Inferior parietal cortex (tissue), 1 donor: ENCODE measurements around the gene ACVR2B.

Source experiments
- DNase-seq: peaks from one replicate; pipeline ENCODE4 v3.0.0-alpha.2; 2016; ENCODE audit errors: extremely low spot score

The ACVR2B gene

DNA sequence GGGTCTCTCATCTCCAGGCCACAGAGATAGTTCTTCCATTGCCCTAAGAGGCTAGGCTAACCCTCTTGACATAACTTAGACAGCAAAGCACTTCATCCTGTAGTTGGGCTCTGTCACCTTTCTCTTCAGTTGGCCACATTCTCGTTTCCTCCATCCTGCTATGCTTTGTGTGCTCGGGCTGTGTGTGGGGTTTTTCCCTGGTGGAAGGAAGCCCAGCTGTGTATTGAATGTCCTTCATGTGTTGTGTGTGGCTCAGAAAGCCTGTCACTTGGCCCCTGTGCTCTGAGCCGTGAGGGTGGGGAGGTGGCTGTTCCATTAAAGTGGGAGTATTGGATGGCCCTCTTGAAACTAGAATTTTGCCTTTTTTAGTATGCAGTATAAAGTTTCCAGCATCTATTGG is 33.6 kb downstream of the ACVR2B start:
- no peak for DNase-seq

DNA sequence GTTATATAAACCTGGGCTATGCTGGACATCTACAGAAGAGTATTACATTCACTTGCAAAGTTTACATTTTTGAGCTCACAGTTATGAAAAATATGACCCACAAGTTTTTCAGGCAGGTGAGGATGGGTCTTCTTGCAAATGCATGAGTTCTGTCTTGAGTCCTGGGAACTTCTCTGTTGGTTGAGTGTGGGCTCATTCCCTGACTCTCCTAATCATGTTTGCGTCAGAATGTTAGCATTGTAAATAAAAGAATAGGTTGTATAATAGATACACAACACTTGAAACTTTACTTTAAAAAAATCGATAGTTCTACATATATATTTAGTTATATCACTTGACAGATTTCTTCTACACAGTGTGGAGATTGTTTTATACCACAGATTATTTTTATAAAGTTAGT is 35.3 kb downstream of the ACVR2B start:
- DNase-seq, result no peak

DNA sequence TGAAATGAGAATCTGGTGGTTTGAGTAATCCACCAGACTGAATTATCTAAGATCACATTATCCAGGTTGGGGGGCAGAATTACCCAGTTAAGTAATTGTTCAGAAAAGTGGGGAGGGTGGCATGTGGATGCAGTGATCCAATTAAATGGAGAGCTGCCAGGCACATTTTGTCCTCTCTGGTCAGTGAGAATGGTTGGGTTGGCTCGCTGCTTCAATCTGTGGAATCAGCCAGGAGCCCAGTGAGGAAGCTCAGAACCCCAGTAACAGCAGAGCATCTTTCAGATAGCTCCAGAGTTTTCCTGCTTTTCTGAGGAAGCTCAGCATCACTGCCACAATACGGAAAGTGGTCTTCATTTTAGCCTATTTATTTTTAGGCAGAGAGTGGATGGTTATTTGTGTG is 36.1 kb downstream of the ACVR2B start:
- peak; percentile 35 for DNase-seq

DNA sequence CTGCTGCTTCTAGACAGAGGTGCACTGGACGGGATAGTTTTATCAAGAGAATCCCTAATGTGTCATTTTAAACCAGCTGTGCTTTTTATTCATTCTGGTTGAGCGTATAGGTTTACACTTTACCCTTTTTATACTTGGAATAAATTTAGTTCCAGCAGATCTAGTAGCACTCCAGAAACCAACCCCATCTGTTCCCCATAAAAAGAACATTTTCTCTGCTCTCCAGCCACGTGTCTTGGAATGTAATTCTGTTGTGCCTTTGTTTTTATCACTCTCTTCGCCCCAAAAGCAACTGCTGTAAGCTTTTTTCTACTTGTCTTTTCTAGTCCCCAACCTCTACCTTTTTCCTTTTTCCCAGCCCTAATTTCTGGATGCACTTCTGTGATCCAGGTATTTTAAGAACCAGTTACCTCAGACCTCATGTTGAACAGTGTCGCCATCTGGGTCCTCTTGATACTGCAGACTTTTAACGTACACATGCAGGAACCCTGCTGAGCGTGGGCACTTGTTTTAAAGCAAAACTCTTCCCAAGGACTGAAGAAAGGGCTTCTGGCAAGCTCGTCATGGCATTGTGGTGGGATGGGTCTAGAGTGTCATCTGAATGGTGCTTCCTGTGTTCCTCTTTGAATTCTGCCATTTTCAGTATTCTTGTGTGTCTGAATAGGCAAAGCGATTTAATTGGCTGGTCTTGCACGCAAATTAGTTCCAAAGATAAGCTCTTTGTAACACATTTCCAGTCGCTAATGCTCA is 36.8 kb downstream of the ACVR2B start:
- peak; percentile 56 for DNase-seq

DNA sequence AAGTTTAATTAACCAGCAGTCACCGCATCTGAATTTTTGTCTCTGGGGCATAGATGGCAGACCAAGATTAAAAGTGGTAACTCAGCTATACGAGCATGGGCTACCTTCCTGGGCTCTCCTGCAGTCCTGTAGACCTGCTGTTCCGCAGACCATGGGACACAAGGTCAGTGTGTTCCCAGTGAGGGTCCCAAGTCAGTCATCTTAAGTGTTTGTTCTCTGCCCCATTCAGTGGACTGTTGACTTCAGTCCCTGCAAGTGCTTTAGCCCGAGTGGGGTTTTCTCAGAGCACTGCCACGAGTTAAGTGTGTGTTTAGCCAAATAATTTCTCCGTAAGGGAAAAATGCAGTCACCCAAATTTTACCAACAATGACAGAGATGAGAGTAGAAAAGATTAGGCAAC is 37.5 kb downstream of the ACVR2B start:
- no peak for DNase-seq

DNA sequence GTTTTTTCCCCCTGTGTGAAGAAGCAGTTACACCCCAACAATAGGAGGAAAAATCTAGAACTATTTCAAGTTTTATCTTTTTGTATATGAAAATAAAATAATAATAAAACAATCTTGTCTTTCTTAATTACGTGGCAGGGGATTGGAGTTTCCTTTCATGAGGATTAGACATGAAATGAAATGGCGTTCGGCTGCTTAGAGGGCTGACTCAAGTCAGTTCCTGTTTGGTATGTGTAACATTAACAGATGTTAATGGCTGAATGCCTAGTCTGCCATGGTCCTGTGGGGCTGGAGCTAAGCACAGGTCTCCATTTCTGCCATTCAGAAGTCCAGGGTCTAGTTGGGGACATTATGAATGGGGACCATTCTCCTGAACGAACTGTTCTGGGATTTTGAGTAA is 39.3 kb downstream of the ACVR2B start:
- DNase-seq, result no peak

DNA sequence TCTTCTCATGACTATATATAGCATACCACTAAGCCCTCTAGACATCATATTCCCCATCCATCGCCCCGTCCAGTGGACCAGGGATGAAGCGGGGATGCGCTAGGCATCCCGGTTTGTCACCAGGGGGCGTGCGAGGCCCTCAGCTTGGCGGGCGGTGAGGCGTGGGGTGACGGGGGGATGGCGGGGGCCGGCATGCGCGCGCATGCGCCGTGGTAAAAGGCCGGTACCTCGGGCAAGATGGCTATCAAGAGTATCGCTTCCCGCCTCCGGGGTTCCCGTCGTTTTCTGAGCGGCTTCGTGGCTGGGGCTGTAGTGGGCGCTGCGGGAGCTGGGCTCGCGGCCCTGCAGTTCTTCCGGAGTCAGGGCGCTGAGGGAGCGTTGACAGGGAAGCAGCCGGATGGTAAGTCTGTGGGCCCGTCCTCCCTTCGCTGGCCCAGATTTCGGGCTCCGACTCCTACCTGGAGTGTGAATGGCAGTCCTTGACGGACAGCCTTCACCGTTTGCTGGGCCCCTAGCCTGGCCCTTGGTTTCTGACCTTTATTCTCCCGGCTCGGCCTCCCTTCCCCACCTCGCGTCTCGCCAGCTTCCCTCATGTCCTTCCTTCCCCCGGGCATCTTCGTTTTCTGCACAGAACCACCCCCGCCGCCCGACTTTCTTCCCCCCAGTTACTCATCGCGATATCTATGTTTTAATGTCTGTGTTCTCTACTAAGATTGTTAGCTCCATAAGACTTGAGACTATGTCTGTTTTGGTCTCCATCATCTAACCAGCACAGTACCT is 42.6 kb downstream of the ACVR2B start, which contains the start of gene EXOG:
TSS of gene EXOG (plus strand) at position 210 of the 780 bp plus-strand sequence. CDS start at position 238, 28 bp downstream.
- peak; percentile 89 for DNase-seq

DNA sequence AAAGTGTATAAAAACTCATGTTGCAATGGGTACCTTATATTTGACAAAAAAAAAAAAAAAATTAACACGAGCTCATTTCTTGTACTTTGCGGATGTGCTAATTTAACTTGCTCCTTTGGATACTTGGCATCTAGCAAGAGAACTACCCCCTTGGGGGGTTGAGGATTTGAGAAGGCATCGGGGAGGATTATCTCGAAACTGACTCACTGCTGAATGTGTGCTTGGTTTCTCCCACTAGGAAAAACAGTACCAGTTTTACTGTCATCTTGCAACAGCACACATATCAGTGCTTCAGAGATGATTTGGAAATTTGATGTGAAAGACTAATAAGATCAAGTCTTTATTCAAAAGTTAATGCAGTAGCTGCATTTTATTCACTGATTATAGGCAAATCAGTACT is 43.3 kb downstream of the ACVR2B start:
- no peak for DNase-seq

DNA sequence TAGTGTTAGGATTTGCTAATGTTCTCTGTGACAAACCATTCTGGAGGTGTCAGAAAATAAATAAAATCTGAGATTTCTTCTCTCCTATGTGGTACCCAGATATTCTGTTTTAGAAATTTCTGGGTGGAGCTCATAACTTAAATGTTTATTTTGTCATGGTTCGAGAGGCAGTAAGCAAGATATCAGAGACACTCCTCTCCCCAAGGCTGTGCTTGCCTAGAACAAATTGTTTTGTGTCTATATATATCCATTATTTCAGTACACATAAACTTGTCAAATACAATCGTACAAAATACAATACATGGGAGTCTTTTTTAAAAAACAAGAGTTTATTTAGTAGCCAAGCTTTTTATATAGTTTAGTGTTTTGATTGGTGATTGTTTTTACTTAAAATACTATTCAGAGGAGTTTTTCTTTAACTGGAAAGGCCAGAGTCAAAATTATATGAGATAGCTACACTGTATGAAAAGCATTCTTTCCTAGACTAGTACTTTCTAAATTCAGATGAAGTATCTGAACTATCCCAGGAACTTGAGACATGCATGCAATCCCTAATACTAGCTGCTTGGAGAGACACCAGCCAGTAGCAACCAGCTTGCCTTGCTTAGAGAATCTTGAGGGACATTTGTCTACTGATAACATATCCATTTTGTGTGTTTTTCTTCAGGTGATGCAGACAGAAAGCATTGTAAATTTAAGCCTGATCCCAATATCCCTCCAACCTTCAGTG is 47.2 kb downstream of the ACVR2B start:
- no peak for DNase-seq

DNA sequence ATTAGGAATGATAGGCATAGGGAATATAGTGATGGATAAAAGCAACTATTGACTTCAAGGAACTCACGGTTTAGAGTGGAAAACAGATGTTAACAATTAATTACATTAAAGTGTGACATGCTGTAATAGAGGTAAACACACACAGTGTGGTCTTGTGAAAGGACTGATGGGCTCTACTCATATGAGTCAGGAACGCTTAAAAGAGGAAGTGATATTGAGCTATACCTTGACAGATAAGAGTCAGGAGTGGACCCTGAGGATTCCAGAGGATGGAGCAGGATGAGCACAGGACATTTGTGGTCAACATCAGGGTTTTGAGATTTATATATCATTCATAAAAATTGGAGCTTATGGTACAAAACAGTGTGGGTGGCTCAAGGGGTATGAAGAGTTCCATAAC is 53.4 kb downstream of the ACVR2B start:
- DNase-seq, result no peak

DNA sequence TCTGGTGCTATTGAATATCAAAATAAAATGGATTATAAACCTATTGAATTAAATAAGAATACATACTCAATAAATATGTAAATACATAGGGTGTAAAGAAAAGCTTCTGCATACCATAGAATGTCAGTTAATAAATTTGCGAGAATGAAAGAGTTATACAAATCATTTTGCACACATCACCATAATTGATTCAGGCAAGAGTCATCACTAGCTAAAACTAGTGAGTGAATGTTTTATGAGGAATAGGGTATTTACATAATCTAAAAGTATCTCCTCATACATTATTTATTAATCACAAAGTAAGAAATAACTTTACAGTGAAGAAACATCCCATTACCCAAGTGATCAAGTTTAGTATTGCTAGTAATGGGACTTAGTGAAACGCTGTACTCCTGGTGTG is 56.0 kb downstream of the ACVR2B start:
- no peak for DNase-seq

DNA sequence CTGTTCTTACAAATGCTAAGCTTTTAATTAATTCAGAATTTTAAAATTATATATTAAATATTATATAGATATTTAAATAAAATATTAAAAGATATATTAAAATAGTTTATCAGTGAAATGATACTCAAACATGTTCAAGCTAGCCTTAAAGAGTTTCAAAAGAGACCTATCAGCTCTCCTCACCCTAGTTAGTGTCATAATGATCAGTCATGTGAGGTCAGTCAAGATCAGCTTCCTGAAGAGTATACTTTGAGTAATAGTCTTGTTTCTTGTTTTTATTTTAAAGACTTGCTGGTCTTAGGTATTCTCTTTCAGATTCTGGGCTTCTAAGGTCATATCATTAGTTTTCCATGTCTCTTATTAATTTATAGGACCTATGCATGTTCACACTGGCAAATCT is 56.9 kb downstream of the ACVR2B start:
- no peak for DNase-seq

DNA sequence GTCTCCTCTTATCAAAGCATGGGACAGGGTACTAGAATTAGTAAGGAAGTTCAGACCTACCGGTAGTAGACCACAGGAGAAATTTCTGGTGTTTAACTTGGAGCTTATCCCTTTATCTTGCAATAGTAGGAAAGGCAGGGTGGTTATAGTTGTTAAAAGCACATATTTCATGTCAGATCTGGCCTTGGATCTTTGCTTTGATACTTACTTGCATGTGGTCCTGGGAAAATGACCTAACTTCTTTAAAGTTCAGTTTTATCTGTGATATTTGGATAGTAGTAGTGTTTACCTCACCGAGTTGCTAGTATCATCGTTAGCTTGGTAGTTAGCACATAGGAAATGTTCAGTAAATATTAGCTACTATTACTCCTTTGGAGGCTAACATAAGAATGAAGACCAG is 57.9 kb downstream of the ACVR2B start:
- no peak for DNase-seq

DNA sequence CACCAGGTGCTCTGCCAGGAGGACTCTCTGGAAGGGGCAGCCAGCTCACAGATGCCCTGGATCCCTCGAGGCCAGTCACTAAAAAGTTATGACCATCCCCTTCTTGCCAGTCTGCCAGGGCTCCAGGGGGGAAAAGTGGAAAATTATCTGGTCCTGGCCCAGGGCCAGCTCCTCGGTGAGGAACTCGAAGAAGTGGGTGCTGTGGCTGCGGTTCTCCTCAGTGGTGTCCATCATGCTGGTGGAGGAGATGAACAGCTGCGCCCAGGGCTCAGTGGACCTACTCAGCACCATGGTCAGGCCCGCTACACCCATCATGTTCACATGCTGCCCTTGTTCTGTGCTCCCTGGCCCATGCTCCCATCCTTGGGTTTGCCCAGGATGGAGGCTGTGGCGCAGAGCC is 61.7 kb downstream of the ACVR2B start:
- DNase-seq, result no peak

DNA sequence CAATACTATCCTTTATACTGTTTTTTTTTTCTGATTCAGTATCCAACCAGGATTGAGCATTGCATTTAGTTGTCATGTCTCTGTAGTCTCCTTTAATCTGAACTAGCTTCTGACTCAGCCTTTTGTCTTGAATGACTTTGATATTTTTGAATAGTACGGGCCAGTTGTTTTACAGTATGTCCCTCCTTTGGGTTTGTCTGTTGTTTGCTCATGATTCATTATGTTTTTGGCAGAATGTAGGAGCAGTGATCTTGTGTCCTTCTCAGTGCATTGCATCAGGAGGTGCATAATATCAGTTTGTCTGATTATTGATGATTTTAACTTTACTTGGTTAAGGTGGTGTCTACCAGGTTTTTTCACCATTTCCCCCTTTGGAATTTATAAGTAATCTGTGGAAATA is 63.0 kb downstream of the ACVR2B start:
- no peak for DNase-seq

DNA sequence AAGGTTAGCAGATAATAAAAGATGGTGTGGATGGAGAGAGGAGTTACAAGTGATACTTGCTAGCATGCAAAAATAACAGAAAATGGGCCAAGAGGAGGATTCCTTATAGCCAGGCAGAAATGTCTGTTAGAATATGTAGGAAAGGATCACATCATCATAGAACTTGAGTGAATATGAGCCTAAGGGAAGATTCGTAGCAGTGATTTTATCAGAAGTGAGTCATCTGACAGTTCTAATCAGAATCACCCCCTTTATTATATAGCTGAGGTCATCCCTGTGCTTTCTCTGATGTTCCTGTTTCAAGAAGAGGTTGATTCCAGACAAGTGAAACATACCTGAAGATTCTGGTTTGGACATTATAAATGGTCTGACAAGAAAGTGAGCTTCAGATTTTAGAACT is 65.3 kb downstream of the ACVR2B start:
- no peak for DNase-seq

DNA sequence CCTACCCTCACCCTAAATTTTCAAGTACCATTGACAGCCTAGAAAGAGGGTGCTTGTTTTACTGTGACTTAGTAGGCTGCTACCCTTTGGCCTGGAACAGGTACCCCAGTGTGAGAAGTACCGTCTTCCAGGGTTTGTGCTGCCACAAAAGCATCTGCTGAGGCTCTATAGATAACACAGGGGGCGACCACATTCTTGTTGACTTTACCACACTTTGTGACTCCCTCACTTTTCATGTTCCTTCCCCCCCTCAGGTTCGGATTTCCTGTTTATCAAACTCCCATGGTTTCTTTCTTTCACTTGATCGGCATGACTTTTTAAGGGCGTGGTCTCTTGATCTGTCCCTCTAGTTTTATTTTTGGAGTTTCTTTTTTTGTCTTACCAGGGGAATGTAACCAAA is 66.0 kb downstream of the ACVR2B start:
- no peak for DNase-seq

DNA sequence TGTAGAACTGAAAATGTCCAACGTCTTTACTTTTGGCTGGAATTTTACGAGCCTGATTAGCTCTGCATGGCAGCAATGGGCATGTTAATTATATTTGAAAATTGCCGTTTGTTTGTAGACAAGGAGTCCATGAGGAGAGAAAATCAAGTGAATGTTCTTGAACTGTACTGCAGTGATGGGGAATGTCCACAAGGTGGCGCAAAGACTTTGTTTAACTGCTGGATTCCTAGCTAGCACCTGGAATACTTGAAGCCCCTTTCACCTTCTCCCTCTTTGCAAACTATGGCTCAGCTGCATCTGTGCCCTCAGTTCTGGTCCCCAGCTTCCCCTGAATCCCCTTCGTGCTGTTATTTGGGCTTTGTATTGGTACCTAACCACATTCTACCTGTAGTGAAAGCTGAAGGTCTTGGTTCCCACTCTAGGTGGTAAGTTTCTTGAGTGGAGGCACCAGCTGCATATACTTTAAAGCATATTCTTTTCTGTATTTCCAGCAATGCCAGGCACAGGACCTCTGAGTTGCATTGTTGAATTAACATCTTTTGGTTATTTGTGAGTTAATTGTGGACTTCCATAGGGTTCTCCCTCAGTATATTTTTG is 67.8 kb downstream of the ACVR2B start:
- peak; percentile 87 for DNase-seq

DNA sequence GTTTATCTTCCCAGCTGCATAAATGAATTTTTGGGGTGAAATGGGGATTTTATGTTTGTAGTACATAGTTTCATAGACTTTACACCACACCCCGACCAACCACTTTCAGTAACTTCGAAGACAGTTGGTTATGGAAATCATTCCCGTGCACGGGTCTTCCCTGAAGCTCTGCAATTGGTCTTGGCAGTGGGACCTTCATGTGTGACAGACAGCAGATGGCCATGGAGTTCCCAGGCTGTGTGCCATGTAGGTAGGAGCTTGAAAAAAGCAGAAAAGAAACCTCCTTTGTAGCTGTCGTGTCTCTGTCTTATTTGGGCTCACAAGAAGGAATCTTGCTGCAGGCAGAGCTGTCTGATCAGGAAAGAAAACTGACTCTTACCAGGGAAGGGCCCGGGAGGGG is 68.3 kb downstream of the ACVR2B start:
- peak; percentile 25 for DNase-seq

DNA sequence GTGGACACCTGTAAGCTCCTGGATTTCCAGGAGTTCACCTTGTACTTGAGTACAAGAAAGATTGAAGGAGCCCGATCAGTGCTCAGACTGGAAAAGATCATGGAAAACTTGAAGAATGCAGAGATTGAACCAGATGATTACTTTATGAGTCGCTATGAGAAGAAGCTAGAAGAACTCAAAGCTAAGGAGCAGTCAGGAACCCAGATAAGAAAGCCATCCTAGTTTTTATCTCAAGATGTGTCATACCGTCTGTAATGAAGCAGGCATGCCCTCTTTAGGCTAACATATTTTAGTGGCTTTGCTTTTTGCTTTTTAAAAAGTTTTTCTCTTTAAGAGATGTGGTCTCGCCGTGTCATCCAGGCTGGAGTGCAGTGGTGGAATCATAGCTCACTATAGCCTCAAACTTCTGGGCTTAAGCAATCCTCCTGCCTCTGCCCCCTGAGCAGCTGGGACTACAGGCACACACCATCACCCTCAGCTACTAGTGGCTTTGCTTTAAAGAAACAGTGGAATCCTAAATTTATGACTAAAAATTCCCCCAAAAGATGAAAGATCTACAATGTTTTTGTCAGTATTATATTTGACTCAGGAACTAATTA is 70.5 kb downstream of the ACVR2B start:
- DNase-seq, result no peak

DNA sequence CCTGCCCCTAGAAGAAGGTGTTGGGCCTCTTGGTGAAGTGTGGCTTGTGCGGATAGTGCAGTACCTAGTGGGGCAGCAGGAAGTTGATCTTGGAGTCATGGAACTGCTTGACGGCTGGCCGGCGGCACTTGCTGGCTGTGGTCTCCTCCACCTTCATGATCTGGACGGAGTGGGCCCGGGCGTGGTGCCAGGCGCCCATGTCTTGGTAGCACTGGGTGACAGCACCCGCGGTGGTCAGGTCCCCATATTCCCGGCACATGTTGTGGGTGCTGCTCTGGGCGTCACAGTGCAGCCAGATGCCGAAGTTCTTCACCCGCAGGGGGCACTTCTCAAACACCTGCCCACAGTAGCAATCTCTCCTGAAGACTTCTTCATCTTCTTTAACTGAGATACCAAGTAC is 73.1 kb downstream of the ACVR2B start:
- DNase-seq, result no peak

DNA sequence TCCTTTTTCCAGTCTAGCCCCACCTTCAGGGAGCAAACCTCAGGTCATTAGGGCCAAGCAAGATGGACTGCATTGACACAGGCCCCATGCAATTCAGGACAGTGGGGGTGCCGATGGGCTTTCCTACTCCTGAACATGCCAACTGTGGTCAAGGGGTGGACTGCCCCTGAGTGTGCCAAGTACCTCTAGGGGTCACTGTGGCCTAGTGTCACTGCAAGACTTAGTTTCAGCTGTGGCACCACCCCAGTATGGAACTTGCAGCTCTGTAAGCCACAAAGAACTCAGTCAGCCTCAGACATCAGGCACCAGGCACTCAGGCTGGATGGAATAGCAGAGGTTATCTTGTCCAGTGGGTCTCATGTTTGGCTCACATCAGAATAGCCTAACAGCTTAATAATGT is 74.8 kb downstream of the ACVR2B start:
- DNase-seq, result no peak
